Activated CD8-positive, alpha-beta T cell treated with anti-CD3 and anti-CD28 coated beads for 36 hours (primary cell): ENCODE measurements around the gene SNX19. TPM values are rescaled to one million over a fixed set of nuclear protein-coding genes. Genes with fewer than 3 reads are reported as not detected.

Experiments
- ATAC-seq: fragments of 200-7000 bp; cut with Tn5 transposase; one replicate; pipeline ENCODE4 v1.10.0; 2021; ENCODE audit warnings: mild to moderate bottlenecking, moderate library complexity
- CTCF ChIA-PET: fragments of 350-600 bp; sonication (Branson Sonifier 250); formaldehyde crosslinking; loops from one replicate; lab custom pipeline; 2021; ENCODE audit warnings: antibody characterized with exemption; lab: Charles Lee
- POLR2A ChIA-PET: fragments of 350-600 bp; sonication (Branson Sonifier 250); formaldehyde crosslinking; loops from one replicate; lab custom pipeline; 2021; ENCODE audit warnings: antibody characterized with exemption; lab: Charles Lee
- DNase-seq: peaks from one replicate; pipeline ENCODE4 v3.0.0-alpha.2; 2020
- H3K27ac Mint-ChIP-seq: one replicate; pipeline ENCODE4 v1.8.0; 2021; ENCODE audit warnings: mild to moderate bottlenecking, mixed read lengths
- H3K27me3 Mint-ChIP-seq: one replicate; pipeline ENCODE4 v1.8.0; 2021; ENCODE audit warnings: mixed read lengths
- H3K36me3 Mint-ChIP-seq: one replicate; pipeline ENCODE4 v1.8.0; 2021; ENCODE audit warnings: low read depth, mixed read lengths
- H3K4me1 Mint-ChIP-seq: one replicate; pipeline ENCODE4 v1.8.0; 2021; ENCODE audit warnings: low read depth, mixed read lengths
- H3K4me3 Mint-ChIP-seq: one replicate; pipeline ENCODE4 v1.8.0; 2021; ENCODE audit warnings: mild to moderate bottlenecking, moderate library complexity, mixed read lengths
- H3K9me3 Mint-ChIP-seq: one replicate; pipeline ENCODE4 v1.8.0; 2021; ENCODE audit warnings: mixed read lengths
- CTCF ChIP-seq: fragments of 200-600 bp; IDR thresholded peaks from one replicate; pipeline ENCODE4 v1.8.0; 2022; ENCODE audit warnings: antibody characterized with exemption, mild to moderate bottlenecking
- intact Hi-C: fragments of 100-400 bp; cut with micrococcal nuclease; formaldehyde crosslinking; loops from one replicate; pipeline ENCODE4 v1.10.0; 2022
- total RNA-seq, 2 experiments: library from RNA; stranded (reverse); gene quantifications; one replicate each; pipeline ENCODE4 v1.2.3, GENCODE V29; 2021

SNX19 gene
- total RNA-seq, 2 experiments from 2014 or later, result 20.9 to 22.7 TPM

DNA sequence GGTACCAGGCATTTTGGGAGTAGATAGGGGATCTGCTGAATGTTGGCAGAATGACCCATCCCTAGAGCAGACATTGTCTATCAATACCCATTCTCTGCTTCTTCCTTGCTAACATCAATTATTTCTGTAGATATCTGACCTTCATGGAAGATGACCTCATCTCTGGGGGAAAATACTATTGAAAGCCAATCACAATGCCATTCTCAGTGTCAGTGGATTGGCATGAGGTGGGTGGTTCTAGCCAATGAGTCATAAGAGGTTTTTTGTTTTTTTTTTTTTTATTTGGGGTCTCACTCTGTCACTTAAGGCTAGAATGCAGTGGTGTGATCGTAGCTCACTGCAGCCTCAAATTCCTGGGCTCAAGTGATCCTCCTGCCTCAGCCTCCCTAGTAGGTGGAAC is 42.5 kb downstream of the SNX19 start:
- intact Hi-C loops, result no loop called here
- POLR2A ChIA-PET, result no interaction called here
- peak; percentile 13 for ATAC-seq
- peaks cover 4% of the 10 kb centered on the region for H3K4me1 Mint-ChIP-seq
- no peak overlapping the region for H3K27ac Mint-ChIP-seq
- no peaks in the 10 kb centered on the region for H3K27me3 Mint-ChIP-seq
- DNase-seq, result no peak
- TF ChIP-seq CTCF, result no peak
- H3K36me3 Mint-ChIP-seq, result peaks cover 22% of the 10 kb centered on the region
- H3K9me3 Mint-ChIP-seq, result no peaks in the 10 kb centered on the region
- no peak overlapping the region for H3K4me3 Mint-ChIP-seq
- CTCF ChIA-PET, result interaction anchor here (1.0 kb wide), 1 partner anchor 11 kb away, joined by 3 read pairs; no protein-coding TSS in a partner anchor

GRCh38 chr11:130872981-130873380 is 43.3 kb downstream of the SNX19 start:
- peaks cover 4% of the 10 kb centered on the region for H3K4me1 Mint-ChIP-seq
- intact Hi-C loops, result no loop called here
- POLR2A ChIA-PET, result no interaction called here

DNA sequence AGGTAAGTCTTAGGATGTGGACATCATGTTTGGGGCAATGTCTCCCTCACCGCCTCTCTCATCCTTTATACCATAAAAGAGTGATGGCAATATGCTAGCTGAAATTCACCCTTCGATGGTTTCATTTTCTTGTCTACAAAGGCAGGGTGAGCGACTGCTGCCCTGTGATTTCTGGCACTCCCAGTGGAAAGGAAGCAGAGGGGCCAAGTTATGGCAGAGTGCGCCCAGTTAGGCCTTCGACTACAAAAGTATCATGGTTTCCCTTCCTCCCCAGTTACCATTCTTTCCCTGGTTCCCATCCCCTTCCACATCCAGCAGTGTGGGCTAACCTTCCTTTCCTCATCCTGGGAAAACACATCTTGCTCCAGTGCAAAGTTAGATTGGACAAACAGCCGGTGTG is 43.8 kb downstream of the SNX19 start:
- POLR2A ChIA-PET, result no interaction called here

More at GRCh38 chr11:130872981-130873380, 43.3 kb downstream of the SNX19 start:
- H3K27me3 Mint-ChIP-seq, result no peaks in the 10 kb centered on the region
- H3K27ac Mint-ChIP-seq, result no peak overlapping the region
- ATAC-seq (no peak), DNase-seq (no peak)
- no peaks in the 10 kb centered on the region for H3K9me3 Mint-ChIP-seq
- CTCF ChIA-PET, result interaction anchor here (1.0 to 1.3 kb wide), 2 partner anchors 10 to 442 kb away, joined by 3 to 5 read pairs; no protein-coding TSS in a partner anchor
- no peak overlapping the region for H3K4me3 Mint-ChIP-seq
- TF ChIP-seq CTCF, result no peak
- H3K36me3 Mint-ChIP-seq, result peaks cover 18% of the 10 kb centered on the region

GRCh38 chr11:130872102-130872501 is 44.2 kb downstream of the SNX19 start:
- DNase-seq, result no peak
- no peak for ATAC-seq
- intact Hi-C loops, result no loop called here
- CTCF ChIA-PET, result interaction anchor here (0.9 to 2.7 kb wide), 3 partner anchors 10 to 441 kb away, joined by 3 to 21 read pairs (median 5); partner anchors contain the start of gene SNX19
- no peaks in the 10 kb centered on the region for H3K9me3 Mint-ChIP-seq
- POLR2A ChIA-PET, result interaction anchor here (0.6 kb wide), 1 partner anchor 23 kb away, joined by 3 read pairs; no protein-coding TSS in a partner anchor
- peaks cover 4% of the 10 kb centered on the region for H3K4me1 Mint-ChIP-seq
- no peak overlapping the region for H3K27ac Mint-ChIP-seq
- no peak for TF ChIP-seq CTCF
- no peaks in the 10 kb centered on the region for H3K27me3 Mint-ChIP-seq
- peaks cover 17% of the 10 kb centered on the region for H3K36me3 Mint-ChIP-seq
- no peak overlapping the region for H3K4me3 Mint-ChIP-seq

More for the DNA sequence above, 43.8 kb downstream of the SNX19 start:
- Mint-ChIP-seq H3K9me3 (no peaks in the 10 kb centered on the region), H3K27me3 (no peaks in the 10 kb centered on the region), H3K4me1 (peaks cover 4% of the 10 kb centered on the region), H3K36me3 (peaks cover 17% of the 10 kb centered on the region), H3K27ac (no peak overlapping the region), H3K4me3 (no peak overlapping the region)
- no peak for TF ChIP-seq CTCF
- CTCF ChIA-PET, result interaction anchor here (1.3 kb wide), 1 partner anchor 441 kb away, joined by 5 read pairs; no protein-coding TSS in a partner anchor
- intact Hi-C loops, result no loop called here
- DNase-seq, result no peak
- ATAC-seq, result no peak

GRCh38 chr11:130871616-130872015 is 44.7 kb downstream of the SNX19 start:
- no peaks in the 10 kb centered on the region for H3K27me3 Mint-ChIP-seq
- POLR2A ChIA-PET, result interaction anchor here (0.6 kb wide), 1 partner anchor 23 kb away, joined by 3 read pairs; no protein-coding TSS in a partner anchor
- no peak for TF ChIP-seq CTCF
- no peak overlapping the region for H3K4me3 Mint-ChIP-seq
- no peak for DNase-seq
- intact Hi-C loops, result no loop called here
- H3K27ac Mint-ChIP-seq, result no peak overlapping the region
- peaks cover 4% of the 10 kb centered on the region for H3K4me1 Mint-ChIP-seq
- CTCF ChIA-PET, result interaction anchor here (0.8 to 2.7 kb wide), 4 partner anchors 10 to 440 kb away, joined by 3 to 21 read pairs (median 4); partner anchors contain the start of gene SNX19
- H3K9me3 Mint-ChIP-seq, result no peaks in the 10 kb centered on the region
- no peak for ATAC-seq
- peaks cover 17% of the 10 kb centered on the region for H3K36me3 Mint-ChIP-seq
